Right renal cortex interstitium (tissue), 3 donors: ENCODE measurements around the gene IL12RB2. TPM values are rescaled to one million over a fixed set of nuclear protein-coding genes. Genes with fewer than 3 reads are reported as not detected.
"Not testable (repeated sequence)": the region's sequence is repeated elsewhere in the genome, so short reads cannot be mapped to it uniquely, and the experiment has no call there.

Experiments used
- DNase-seq, 3 donors: peaks; one replicate each; pipeline ENCODE4 v3.0.0-alpha.2; 2013; ENCODE audit warnings: low read depth in 3 of 3, low spot score in 2 of 3
- polyA plus RNA-seq, 3 donors: library from polyadenylated mRNA; unstranded; fragments of 120-200 nt; gene quantifications; one replicate each; pipeline ENCODE4 v1.2.1, GENCODE V29; 2013; ENCODE audit not compliant: insufficient read length in 3 of 3

Gene IL12RB2
- polyA plus RNA-seq, 3 donors: 0.37 to 0.62 (median 0.51) TPM

DNA sequence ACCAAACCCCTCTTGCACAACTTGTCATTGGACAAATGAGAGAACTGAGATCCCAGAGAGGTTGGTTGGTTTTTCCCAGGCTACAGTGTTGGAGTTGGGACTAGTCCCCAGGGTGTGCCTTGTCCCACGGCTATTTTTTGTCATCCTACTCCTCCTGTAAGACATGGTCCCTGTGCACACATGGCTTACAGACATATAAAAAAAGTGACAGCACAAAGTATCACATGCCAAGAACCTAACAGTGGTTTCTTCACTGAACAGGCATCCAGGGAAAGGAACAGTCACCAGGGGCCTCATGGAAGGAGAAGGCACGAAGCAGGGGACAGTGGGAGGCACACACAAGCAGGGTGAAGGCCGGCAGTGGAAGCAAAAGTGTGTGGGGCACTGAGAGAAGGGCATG lies 86.1 kb downstream of the IL12RB2 start:
- DNase-seq: no peak

- DNase-seq: no peak
These were observed 86.9 kb downstream of the IL12RB2 start for GRCh38 chr1:67394548-67394947.

DNA sequence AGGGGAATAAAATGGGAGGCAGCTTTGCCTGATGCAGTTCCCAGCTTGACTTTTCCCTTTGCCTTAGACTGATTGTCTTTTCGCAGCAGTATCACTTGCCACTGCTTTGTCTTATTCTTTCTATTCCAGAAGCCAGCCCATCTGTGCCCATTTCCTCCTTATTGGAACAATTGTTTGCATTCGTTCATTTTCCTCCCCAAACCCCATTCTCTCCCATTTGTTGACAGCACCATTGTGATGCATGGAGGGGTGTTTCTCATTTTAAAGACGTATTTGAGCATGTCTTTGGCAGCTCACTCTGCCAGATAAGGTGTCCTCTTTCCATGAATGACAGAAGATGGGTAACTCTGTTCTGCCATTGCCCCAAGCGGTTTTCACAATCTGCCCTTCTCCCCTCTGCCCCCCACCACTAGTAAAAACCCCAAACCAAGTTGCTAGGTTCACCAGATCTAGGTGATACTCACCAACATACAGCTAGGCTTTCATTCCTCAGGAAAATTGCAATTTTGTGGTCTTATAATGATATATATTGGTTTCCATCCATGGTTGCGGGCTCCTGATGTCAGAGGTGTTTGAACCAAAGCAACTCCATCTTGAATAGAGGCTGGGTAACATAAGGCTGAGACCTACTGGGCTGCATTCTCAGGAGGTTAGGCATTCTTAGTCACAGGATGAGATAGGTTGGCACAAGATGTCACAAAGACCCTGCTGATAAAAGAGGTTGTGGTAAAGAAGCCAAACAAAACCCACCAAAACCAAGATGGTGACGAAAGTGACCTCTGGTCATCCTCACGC lies 91.7 kb downstream of the IL12RB2 start:
- no peak for DNase-seq

- not testable (repeated sequence) for DNase-seq
These were observed 92.5 kb downstream of the IL12RB2 start for GRCh38 chr1:67400029-67400786.

DNA sequence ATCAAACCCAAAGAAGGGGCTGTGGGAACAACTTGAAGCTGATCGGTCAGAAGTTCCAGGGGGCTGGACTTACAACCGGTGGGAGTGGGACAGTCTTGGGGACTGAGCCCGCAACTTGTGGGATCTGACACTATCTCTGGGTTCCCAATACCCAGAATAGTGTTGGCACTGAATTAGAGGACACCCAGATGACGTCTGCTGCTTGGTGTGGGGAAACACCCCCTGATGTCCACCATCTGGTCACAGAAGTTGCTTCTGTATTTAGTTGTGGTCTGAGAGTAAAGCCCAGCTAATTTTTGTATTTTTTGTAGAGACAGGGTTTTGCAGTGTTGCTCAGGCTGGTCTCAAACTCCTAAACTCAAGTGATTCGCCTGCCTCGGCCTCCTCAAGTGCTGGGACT lies 93.8 kb downstream of the IL12RB2 start:
- no peak for DNase-seq

DNA sequence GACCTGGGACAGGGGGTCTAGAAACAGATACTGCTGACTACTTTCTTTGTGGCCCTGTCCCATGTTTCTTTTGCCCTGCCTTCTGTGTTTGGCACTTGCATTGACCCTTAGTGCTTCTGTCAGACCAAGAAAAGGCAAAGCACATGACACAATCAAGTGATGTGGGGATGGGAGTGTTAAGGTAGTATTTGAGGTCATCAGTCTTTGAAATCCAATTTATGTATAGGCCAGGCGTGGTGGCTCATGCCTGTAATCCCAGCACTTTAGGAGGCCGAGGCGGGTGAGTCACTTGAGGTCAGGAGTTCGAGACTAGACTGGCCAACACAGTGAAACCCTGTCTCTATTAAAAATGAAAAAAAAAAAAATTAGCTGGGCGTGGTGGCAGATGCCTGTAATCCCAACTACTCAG lies 96.5 kb downstream of the IL12RB2 start:
- no peak for DNase-seq

- DNase-seq: no peak
These were observed 98.0 kb downstream of the IL12RB2 start for GRCh38 chr1:67405473-67406245.

GRCh38 chr1:67407498-67407897 lies 99.8 kb downstream of the IL12RB2 start:
- no peak for DNase-seq

- no peak for DNase-seq
These were observed 100.5 kb downstream of the IL12RB2 start for GRCh38 chr1:67408148-67408547.

DNA sequence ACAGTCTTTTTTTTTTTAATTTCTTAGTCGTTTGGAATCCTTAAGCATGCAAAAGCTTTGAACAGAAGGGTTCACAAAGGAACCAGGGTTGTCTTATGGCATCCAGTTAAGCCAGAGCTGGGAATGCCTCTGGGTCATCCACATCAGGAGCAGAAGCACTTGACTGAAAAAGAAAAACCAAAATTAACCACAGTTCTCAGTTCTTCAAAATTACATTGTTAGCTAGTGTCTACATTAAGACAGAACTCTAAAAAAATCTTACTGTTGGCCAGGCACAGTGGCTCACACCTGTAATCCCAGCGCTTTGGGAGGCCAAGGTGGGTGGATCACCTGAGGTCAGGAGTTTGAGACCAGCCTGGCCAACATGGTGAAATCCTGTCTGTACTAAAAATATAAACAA lies 105.4 kb downstream of the IL12RB2 start:
- DNase-seq: not testable (repeated sequence)

- DNase-seq: no peak
These were observed 106.9 kb downstream of the IL12RB2 start for GRCh38 chr1:67414574-67414973.

GRCh38 chr1:67415041-67415440 lies 107.4 kb downstream of the IL12RB2 start:
- DNase-seq: no peak

GRCh38 chr1:67417733-67418132 lies 110.1 kb downstream of the IL12RB2 start:
- not testable (repeated sequence) for DNase-seq

- no peak for DNase-seq
These were observed 111.3 kb downstream of the IL12RB2 start for GRCh38 chr1:67418839-67419586.

GRCh38 chr1:67420835-67421492 lies 113.3 kb downstream of the IL12RB2 start:
- DNase-seq: no peak

DNA sequence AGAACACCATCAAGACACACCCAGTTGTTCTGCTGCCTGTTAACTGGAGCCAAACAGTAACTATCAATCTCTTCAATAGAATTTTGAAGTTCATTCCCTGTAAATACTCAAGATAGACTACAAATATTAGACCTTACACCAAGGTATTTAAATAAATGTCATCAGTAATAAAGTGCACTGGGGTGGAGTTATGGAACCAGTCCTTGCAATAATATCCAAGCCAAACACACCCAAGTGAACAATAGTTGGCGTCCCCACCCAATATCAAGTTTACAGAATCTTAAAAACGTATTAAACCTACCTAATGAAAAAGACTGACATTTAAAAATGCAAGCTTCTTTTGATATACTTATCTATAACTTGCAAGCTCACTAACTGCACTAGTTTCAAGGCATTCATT lies 119.8 kb downstream of the IL12RB2 start:
- no peak for DNase-seq

GRCh38 chr1:67427947-67428346 lies 120.3 kb downstream of the IL12RB2 start:
- no peak for DNase-seq

- no peak for DNase-seq
These were observed 121.4 kb downstream of the IL12RB2 start for GRCh38 chr1:67429011-67429527.

GRCh38 chr1:67429528-67430357 lies 122.1 kb downstream of the IL12RB2 start:
- DNase-seq: no peak
